Renal pelvis (tissue), 4 donors: ENCODE data around the gene ARHGDIG. TPM values are rescaled to one million over a fixed set of nuclear protein-coding genes. Genes with fewer than 3 reads are reported as not detected.
A peak's percentile ranks its signal among the peaks of the same experiment; 100 is the strongest.
"Not testable (repeated sequence)": the region's sequence is repeated elsewhere in the genome, so short reads cannot be mapped to it uniquely, and the experiment has no call there.

Experiments
- DNase-seq: peaks from one replicate; pipeline ENCODE4 v3.0.0-alpha.2; 2013
- polyA plus RNA-seq, 3 donors: library from polyadenylated mRNA; unstranded; fragments of 120-200 nt; gene quantifications; one replicate each; pipeline ENCODE4 v1.2.1, GENCODE V29; 2013; ENCODE audit not compliant: insufficient read length in 3 of 3

ARHGDIG gene
- polyA plus RNA-seq, 3 donors: 1.2 to 5.6 (median 4.2) TPM

- DNase-seq: no peak
Measured at GRCh38 chr16:324201-324450, 43.7 kb downstream of the ARHGDIG start.

GRCh38 chr16:324451-325334 lies 44.3 kb downstream of the ARHGDIG start:
- peak; percentile 27 for DNase-seq

- no peak for DNase-seq
Measured at GRCh38 chr16:325375-326145, 45.2 kb downstream of the ARHGDIG start.

- no peak for DNase-seq
Measured at GRCh38 chr16:330741-331140, 50.4 kb downstream of the ARHGDIG start.

GRCh38 chr16:331181-331814 lies 50.9 kb downstream of the ARHGDIG start:
- DNase-seq: not testable (repeated sequence)

Other genes starting within 250 kb of the ARHGDIG start
- 10 to 100 TPM; 12.3 to 13.6 (median 13.5) TPM for gene POLR3K, start 227.0 kb upstream of the ARHGDIG start, polyA plus RNA-seq
- 10 to 100 TPM; 43.0 to 46.0 (median 44.3) TPM for gene SNRNP25, start 226.8 kb upstream of the ARHGDIG start, polyA plus RNA-seq
- gene RHBDF1, start 208.0 kb upstream of the ARHGDIG start, polyA plus RNA-seq: 10 to 100 TPM; 25.3 to 30.4 (median 29.9) TPM
- gene MPG, start 202.4 kb upstream of the ARHGDIG start, polyA plus RNA-seq: 10 to 100 TPM; 26.9 to 32.2 (median 31.5) TPM
- 10 to 100 TPM; 30.9 to 38.4 (median 36.7) TPM for gene NPRL3, start 141.9 kb upstream of the ARHGDIG start, polyA plus RNA-seq
- gene HBZ, start 127.9 kb upstream of the ARHGDIG start, polyA plus RNA-seq: 1 to 10 TPM; 1.8 to 3.1 (median 2.4) TPM
- 1 to 10 TPM; 3.2 to 5.6 (median 4.8) TPM for gene HBM, start 114.6 kb upstream of the ARHGDIG start, polyA plus RNA-seq
- gene HBA2, start 107.7 kb upstream of the ARHGDIG start, polyA plus RNA-seq: 1,000 to 10,000 TPM in 2 of 3 donors, 100 to 1,000 TPM in 1; 753 to 1,397 (median 1,145) TPM
- gene HBA1, start 103.9 kb upstream of the ARHGDIG start, polyA plus RNA-seq: 100 to 1,000 TPM; 567 to 842 (median 719) TPM
- 1 to 10 TPM in 1 of 3 donors, under 1 TPM in 2; 0.73 to 1.2 (median 0.75) TPM for gene HBQ1, start 100.1 kb upstream of the ARHGDIG start, polyA plus RNA-seq
- 100 to 1,000 TPM; 116 to 159 (median 151) TPM for gene LUC7L, start 51.1 kb upstream of the ARHGDIG start, polyA plus RNA-seq
- gene FAM234A, start 45.8 kb upstream of the ARHGDIG start, polyA plus RNA-seq: 10 to 100 TPM; 85.7 to 90.9 (median 87.4) TPM
- 1 to 10 TPM; 1.8 to 2.8 (median 1.9) TPM for gene RGS11, start 4.6 kb upstream of the ARHGDIG start, polyA plus RNA-seq
- 1 to 10 TPM in 2 of 3 donors, under 1 TPM in 1; 0.58 to 2.4 (median 1.4) TPM for gene PDIA2, start 2.6 kb downstream of the ARHGDIG start, polyA plus RNA-seq
- 10 to 100 TPM; 21.9 to 22.9 (median 22.7) TPM for gene AXIN1, start 72.1 kb downstream of the ARHGDIG start, polyA plus RNA-seq
- gene MRPL28, start 89.9 kb downstream of the ARHGDIG start, polyA plus RNA-seq: 10 to 100 TPM; 66.6 to 94.3 (median 88.1) TPM
- 10 to 100 TPM; 59.4 to 76.2 (median 65.6) TPM for gene PGAP6, start 101.4 kb downstream of the ARHGDIG start, polyA plus RNA-seq
- 100 to 1,000 TPM; 120 to 161 (median 140) TPM for gene NME4, start 116.6 kb downstream of the ARHGDIG start, polyA plus RNA-seq
- gene DECR2, start 121.3 kb downstream of the ARHGDIG start, polyA plus RNA-seq: 10 to 100 TPM; 19.6 to 47.3 (median 33.7) TPM
- gene RAB11FIP3, start 145.1 kb downstream of the ARHGDIG start, polyA plus RNA-seq: 100 to 1,000 TPM; 100 to 155 (median 149) TPM
- gene CAPN15, start 247.1 kb downstream of the ARHGDIG start, polyA plus RNA-seq: 10 to 100 TPM; 33.2 to 40.3 (median 36.7) TPM